Keratinocyte (primary cell): ENCODE results near the gene ZNF462.

Experiments
- CTCF ChIP-seq, 3 experiments: IDR thresholded peaks in 1 of 3; conservative IDR thresholded peaks in 1 of 3; optimal IDR thresholded peaks in 1 of 3; 2 replicates in 2 of 3; 3 replicates in 1 of 3; pipeline versions ENCODE3 to v1.5.1; 2011; ENCODE audit warnings: low read length in 3 of 3, mild to moderate bottlenecking in 3 of 3, moderate library complexity in 2 of 3, control low read depth in 1 of 3, inconsistent platforms in 1 of 3; ENCODE audit not compliant: insufficient read depth in 2 of 3; ENCODE audit errors: extremely low read depth in 1 of 3
- EZH2 ChIP-seq: IDR thresholded peaks from one replicate; pipeline ENCODE4 v1.6.1; 2012; ENCODE audit warnings: inconsistent platforms, mild to moderate bottlenecking, low read length, moderate library complexity

- TF ChIP-seq CTCF (optimal IDR thresholded peaks at IDR 0.05 in 1 of 3, IDR thresholded peaks at IDR 0.05 in 1 of 3, conservative IDR thresholded peaks at IDR 0.05 in 1 of 3; ENCODE audit: extremely low read depth in 1 of 3, insufficient read depth in 2 of 3, low read length in 3 of 3) (no peak), EZH2 (no peak)
These were observed 145.5 kb downstream of the ZNF462 start for GRCh38 chr9:107008447-107008846.
